GM19240 (cell line): Measurements from ENCODE around the gene CLDN14.

Experiments used
- DNase-seq: peaks from one replicate; pipeline ENCODE4 v3.0.0; 2011; ENCODE audit warnings: low spot score; ENCODE audit not compliant: insufficient read length

The CLDN14 gene, protein sequence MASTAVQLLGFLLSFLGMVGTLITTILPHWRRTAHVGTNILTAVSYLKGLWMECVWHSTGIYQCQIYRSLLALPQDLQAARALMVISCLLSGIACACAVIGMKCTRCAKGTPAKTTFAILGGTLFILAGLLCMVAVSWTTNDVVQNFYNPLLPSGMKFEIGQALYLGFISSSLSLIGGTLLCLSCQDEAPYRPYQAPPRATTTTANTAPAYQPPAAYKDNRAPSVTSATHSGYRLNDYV

DNA sequence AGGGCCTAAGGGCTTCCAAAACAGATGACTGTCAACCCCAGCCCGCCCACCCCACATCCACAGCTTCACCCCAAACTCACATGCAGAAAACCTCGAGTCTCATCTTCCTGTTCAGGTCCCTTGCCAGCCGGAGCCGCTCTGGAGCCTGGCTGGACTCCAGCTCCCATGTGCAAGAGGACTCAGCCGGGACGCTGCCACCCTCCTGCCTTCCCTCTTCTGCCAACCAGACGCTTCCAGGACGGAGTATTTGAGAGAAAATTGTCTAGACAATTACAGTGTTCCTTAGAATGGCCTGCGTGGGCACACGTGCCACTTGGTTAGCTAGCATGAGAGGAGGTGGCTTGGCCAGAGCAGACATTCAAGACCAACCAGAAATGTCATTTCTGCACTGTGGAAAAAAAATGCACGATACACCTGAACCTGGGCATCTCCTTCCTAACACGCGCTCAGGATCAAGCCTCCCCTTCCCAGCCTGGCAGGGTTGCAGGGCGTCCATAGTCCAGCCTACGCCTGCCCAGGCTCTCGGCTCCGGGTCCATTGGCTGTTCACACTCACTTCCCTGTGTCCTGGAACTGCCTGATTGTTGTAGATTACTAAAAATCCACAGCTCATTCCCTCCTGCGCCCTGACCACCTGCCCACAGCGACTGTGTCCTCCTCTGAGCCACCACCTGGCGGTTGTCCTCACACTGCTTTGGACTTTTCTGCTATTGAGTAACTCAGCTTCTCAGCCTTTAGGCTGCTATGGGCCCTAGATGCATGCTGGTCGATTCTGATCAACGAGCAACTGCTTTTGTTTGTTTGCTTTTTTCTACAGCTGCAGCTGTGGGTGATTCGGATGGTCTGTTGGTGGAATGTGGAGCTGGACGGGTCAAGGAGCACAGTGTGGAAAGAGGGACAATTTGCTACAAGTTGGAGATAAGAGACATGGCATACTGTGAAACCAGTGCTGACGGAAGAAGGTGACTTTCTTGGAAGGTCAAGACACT lies at the start of gene CLDN14:
Gene CLDN14 (minus strand): TSS at position 708 of the 988 bp plus-strand sequence. CDS start 18,427 bp downstream, outside the sequence.
- DNase-seq, result no peak

DNA sequence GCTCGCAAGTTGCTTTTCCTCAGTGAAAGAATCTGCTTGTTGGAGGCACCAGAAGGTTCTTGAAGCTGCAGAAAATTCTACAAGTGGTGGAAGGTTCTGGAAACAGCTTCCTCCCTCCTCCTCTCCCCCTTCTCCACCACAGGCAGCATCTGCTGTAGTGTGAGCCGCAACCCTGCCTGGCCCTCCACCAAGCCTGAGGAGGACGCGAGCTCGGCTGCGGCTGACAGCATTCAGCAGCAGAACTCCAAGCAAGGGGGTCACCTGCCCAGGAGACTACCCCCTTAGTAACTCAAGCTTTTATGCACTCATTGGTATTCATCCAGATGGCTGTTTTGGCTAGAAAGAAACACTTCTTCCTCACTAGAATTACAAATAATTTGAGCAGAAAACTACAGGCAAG lies 48.8 kb upstream of the CLDN14 start:
- no peak for DNase-seq

GRCh38 chr21:36527317-36527716 lies 47.4 kb upstream of the CLDN14 start:
- DNase-seq, result no peak

DNA sequence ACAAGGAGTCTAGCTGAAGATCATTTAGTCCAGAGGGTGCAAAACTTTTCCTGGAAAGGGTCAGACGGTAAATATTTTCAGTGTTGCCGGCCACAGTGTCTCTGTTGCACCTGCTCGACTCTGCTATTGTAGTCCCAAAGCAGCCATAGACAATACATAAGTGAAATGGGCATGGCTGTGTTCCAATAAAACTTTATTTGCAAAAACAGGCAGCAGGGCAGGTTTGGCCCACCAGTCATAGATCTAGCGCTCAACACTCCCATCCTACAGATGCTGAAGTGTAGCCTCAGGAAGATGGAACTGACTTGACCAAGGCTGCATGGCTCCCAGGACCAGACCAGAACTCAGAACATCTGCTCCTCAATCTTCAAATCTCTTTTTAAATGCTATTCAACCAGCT lies 46.2 kb upstream of the CLDN14 start:
- no peak for DNase-seq

- DNase-seq, result no peak
Observed at GRCh38 chr21:36524477-36524876, 44.6 kb upstream of the CLDN14 start.

DNA sequence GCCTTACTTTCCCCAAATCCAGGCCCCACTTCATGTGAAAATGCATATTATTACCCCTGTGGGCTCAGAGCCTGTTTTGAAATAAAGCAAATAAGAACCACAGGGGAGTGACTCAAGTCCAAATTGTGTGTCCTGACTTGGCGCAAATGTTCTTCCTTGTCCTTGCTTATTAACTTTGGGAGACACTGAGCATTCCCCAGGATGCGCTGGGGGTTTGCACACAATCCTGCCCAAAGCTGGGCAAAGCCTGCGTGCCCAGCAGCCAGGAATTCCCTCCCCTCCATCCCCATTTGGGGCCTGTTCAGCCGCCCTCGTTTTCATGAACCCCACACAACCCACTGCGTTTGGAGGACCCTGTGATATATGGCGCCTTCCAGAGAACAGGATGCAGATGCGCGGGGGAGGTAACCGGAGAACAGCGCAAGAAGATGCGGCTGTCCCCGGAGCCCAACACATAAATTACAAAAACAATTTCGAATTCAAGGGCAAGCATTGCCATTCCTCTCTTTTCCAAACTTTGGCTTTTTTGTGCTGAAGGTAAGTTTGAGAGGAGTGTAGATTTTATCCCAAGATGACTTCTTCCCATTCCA lies 42.4 kb upstream of the CLDN14 start:
- DNase-seq, result no peak

GRCh38 chr21:36518883-36519492 lies 39.1 kb upstream of the CLDN14 start:
- no peak for DNase-seq

DNA sequence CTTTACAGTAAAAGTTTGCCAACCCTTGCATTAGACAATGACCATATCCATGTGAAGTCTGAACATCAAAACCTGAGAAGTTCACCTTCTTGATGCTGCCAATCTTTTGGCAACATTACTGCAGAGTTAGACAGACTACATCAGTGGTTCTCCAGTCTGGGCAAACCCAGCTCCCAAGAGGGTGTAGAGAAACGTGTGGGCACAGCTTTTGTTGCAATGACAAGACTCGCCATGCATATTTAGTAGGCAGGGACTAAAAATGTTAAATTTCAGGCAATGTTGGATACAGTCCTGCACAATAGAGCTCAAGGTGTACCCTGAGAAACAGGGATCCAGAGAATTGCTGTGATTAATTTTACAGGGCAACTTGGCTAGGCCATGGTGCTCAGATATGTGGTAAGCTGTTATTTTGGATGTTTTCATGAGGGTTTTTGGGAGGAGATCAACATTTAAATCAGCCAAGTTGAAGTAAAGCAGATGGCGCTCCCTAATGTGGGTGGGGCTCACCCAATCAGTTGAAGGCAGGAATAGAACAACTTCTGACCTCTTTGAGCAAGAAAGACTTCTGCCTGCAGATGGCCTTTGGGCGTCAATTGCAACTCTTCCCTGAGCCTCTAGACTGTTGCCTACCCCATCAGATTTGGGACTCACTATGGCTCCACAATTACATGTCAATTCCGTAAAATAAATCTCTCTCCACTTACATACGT lies 37.6 kb upstream of the CLDN14 start:
- no peak for DNase-seq

- no peak for DNase-seq
Observed at GRCh38 chr21:36516281-36516680, 36.4 kb upstream of the CLDN14 start.

GRCh38 chr21:36513430-36513829 lies 33.5 kb upstream of the CLDN14 start:
- DNase-seq, result no peak

DNA sequence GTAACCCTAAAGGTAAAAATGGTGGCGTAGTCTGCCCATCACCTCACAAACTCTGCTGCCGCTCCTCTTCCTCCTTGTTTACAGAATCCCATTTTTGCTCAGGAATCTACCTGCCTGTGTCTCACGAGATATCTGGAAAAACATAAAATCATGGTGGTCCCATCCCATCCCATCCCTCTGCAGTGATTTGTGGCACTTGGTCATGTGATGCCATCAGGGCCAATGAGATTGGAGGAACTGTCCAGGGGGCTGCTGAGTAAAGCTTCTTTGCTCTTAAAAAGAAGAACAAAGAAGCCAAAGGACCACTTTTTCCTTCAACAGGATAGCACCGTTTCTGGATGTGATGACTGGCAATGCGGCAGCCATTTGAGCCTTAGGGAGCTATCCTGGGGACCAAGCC lies 33.0 kb upstream of the CLDN14 start:
- no peak for DNase-seq

DNA sequence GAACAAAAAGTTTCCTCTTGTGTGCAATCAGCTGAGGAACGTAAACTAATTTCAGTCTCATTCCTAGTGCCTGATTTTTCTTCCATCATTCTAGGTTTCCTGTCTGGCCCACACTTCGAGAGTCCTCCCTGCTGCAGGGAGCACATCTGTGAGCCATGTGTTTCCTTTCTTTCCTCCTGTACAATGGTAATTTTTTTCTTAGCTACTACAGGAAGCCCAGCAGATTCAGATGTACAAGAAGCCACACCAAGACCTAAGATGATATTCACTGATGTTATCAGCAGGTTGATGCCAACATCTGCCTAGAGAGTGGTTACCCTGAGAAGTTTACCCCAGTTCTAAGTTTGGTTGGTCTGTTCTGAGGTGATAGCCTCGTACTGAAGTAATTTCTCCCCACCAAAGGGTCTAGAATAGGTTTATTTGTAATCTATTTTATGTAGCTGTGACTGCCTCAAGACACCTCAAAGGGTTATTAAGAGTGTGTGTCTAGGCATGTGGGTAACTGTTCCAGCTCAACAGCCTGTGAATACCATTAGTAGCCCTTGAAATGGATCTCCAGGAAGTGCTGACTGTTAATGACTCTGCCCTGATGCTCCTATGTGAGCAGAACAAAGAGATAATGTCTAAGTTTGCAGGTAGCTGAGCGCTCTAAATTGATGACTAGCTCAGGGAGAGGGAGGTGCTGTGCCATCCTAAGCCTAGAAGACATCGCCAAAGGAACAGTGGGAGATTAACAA lies 31.7 kb upstream of the CLDN14 start:
- DNase-seq, result no peak

DNA sequence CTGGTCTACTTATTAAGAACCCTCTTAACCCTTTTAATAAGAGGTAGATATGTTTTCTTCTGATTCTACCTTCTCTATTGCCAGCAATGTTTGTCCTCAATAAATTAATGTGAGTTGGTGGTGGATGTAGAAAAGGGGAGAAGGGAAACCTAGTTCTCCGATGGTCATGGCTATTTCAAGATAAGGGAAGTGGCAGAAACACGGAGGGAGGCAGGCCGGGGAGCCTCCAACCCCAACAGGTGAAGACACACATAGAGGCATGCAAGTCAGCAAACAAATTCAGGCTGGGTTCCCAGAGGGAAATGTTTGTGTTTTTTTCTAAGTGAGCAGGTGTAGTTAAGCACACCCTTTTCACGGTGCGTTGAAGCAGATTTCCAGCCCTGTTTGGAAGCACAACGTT lies 31.0 kb upstream of the CLDN14 start:
- DNase-seq, result no peak

DNA sequence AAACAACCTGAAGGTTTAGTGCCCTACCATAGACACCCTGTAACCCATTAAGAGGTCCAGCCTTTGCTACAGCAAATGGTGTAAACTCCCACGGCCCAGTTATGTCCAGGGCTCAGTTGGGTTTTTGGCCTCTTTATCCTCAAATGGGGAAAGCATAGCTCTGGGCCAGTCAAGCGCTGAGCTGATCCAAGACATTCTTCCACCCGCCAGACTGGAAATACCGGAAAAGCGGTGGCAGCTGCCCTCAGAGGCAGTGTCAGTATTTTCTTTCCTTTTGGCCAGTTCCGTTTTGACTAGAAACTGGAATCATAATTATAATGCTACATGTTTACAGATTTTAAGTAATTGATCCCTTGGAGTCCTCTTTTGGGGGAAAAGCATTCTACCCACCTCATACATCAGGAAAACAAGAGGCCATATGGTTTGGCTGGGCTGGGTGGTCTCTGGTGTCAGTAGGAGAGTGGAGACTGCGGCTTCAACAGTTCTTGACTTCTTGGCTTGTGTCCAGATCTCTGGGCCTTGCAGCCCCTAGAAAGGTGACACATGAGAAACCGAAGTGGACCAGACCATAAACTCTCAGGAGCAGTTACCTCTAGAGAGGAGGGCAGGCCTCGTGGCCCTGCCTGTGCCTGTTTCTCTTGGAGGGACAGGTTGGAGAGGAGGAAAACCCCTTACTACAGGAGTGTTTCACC lies 30.2 kb upstream of the CLDN14 start:
- no peak for DNase-seq

DNA sequence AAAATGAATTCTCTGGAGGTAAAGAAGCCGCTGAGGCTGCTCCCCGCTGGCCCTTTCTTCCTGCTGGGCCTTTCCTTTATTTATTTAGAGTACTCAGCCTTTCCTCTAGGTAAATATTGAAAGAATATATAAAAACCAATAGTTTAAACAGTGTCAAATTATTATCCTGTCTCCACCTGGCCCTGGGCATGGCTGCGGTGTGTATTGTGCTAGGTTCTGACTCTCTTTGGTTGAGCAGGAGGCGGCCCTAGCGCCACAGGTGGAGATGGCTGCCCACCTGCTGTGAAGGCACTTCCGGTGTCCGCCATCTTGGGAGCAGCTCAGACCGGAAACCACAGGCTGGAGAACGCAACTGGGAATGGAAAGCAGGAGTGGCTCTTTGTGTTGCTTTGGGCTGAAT lies 29.0 kb upstream of the CLDN14 start:
- no peak for DNase-seq

- no peak for DNase-seq
Observed at GRCh38 chr21:36507397-36508018, 27.6 kb upstream of the CLDN14 start.

DNA sequence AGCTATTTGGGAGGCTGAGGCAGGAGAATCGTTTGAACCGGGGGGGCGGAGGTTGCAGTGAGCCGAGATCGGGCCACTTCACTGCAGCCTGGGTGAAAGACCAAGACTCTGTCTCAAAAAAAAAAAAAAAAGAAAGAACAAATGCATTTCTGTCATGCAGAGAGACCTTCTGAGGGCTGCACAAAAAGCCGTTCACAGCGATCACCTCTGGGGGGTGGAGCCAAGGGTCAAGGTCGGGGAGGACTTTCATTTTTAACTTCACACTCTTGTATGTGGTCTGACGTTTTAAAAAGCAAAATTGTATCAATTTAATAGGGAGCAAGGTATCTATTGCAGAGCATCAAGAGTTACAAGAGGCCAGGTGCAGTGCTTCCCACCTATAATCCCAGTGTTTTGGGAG lies 26.6 kb upstream of the CLDN14 start:
- no peak for DNase-seq

DNA sequence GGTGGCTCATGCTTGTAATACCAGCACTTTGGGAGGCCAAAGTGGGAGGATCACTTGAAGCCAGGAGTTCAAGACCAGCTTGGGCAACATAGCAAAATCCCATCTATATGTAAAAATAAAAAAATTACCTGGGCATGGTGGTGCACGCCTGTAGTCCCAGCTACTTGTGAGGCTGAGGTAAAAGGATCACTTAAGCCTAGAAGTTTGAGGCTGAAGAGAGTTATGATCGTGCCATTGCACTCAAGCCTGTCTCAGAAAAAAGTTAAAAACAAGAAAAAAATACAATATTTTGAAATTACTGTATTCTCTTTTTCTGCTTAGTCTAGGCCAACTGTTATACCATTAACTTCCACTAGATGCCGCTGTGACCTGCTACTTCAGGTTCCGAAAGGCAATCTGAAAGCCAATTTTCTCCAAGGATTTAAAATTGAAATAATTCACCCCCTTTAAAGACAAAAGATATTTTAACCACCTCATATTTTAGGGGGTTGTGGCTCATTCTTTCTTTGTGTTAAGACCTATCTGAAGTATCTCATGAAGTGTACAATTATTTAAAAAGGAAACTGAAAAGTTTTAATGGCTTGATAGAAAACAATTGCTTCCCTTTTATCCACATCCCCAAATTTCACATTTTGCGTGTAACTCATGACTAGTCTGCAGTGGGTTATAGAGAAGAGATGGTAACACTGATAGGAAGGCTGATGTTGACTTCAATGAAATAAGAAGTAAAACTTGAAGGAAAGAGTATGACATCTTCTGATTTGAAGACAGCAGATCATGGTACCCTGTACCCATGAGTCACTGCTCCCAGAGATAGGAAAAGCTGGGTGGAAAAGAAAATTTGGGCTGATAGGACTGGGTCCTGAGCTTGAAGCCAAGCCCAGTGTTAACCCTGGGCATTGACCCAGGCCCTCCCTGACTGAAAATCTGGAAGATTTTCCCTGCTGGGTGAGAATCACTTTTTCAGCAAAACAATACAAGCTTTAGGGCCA lies 24.4 kb upstream of the CLDN14 start:
- DNase-seq, result no peak
